ENCODE measurements around the gene BCL7C.

GRCh38 chr16:30923554-30924075 is 29.7 kb upstream of the BCL7C start, which contains the start of gene FBXL19:
- no peak for TF ChIP-seq CTCF (IDR thresholded peaks at IDR 0.05)
- TF ChIP-seq ZFX (IDR thresholded peaks at IDR 0.05; ENCODE audit: borderline replicate concordance): no peak

Measured in 22Rv1 (cell line).